Right atrium auricular region (tissue), 2 donors: ENCODE data around the gene HMGCS2. TPM values are rescaled to one million over a fixed set of nuclear protein-coding genes. Genes with fewer than 3 reads are reported as not detected.

ENCODE experiments used
- DNase-seq: peaks from one replicate; pipeline ENCODE4 v3.0.0-alpha.2; 2019; ENCODE audit warnings: low spot score
- H3K27ac ChIP-seq, 2 donors: fragments of 200-600 bp; sonication (generic); 1 replicate in 1 of 2; 2 replicates in 1 of 2; pipeline ENCODE4 v1.5.1; 2016 to 2019
- H3K27me3 ChIP-seq, 2 donors: fragments of 200-600 bp; sonication (generic); one replicate each; pipeline versions ENCODE4 v1.5.1 to v1.6.0; 2017 to 2019
- H3K36me3 ChIP-seq: fragments of 200-600 bp; sonication (generic); one replicate; pipeline ENCODE4 v1.5.1; 2016
- H3K4me1 ChIP-seq, 2 donors: fragments of 200-600 bp; sonication (generic); one replicate each; pipeline versions ENCODE4 v1.5.1 to v1.6.0; 2017 to 2019
- H3K4me3 ChIP-seq, 2 donors: fragments of 200-600 bp; sonication (generic); 1 replicate in 1 of 2; 2 replicates in 1 of 2; pipeline ENCODE4 v1.5.1; 2017 to 2019; ENCODE audit warnings: mild to moderate bottlenecking in 1 of 2, moderate library complexity in 1 of 2
- H3K9me3 ChIP-seq, 2 donors: fragments of 200-600 bp; sonication (generic); one replicate each; pipeline ENCODE4 v1.5.1; 2019
- total RNA-seq, 2 donors: library from RNA; depleted of rRNA; stranded (reverse); fragments of >200 nt; gene quantifications; one replicate each; pipeline ENCODE4 v1.1.0, GENCODE V29; 2016
- TF ChIP-seq, protein P1 (sequence below), 2 donors: fragments of 200-600 bp; sonication (generic); IDR thresholded peaks; one replicate each; pipeline ENCODE4 v1.5.1; 2019; ENCODE audit warnings: antibody characterized with exemption in 2 of 2

HMGCS2 gene
- total RNA-seq, 2 donors from 2014 or later = 12.4 to 43.8 TPM

DNA sequence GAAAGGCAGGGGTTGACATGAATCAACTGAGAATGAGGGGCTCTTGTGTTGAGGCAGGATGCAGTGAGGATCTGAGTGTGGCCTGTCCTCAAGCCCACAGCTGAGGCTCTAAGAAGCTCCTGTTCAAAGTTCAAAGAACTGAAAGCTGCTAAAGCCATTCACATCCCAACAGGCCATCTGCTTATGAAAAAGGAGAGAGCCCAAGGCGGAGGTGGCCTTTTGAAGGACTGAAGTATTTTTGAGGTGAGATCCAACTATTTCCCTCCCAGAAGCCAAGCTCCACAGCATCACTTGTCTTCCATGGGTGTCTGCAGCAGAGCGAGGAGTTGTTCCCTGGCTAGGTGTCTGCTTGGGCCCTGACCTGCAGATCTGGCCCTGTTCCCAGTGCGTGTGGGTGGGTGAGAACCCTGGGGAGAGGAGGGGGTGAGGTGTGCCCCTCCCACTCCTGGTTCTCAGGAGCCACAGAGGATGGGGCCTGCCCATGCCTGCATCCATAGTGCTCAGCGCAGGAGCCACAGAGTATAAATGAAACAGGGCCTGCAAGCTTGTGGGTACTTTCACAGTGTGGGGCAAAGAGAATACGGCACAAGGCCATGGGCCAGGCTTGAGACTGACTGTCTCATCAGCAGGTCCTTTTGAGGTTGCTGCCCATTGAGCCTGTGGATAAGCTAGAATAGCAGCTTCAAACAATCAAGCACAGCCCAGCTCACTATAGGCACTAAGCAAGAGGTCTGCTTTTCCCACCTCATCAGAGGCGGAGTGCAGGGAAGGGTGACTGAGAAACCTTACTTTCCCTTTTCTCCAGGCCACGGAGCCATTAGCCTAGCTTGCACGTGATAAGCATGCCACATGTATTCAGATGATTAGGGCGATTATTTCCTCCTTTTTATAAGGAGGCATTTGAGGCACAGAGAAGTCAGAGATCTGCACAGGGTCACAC is 26.8 kb upstream of the HMGCS2 start:
- Histone ChIP-seq H3K4me1 (no peaks in the 10 kb centered on the region), H3K36me3 (no peaks in the 10 kb centered on the region), H3K9me3 (no peaks in the 10 kb centered on the region), H3K27ac (no peak overlapping the region), H3K27me3 (no peaks in the 10 kb centered on the region), H3K4me3 (no peak overlapping the region)
- no peak for DNase-seq
- TF ChIP-seq, protein P1, sequence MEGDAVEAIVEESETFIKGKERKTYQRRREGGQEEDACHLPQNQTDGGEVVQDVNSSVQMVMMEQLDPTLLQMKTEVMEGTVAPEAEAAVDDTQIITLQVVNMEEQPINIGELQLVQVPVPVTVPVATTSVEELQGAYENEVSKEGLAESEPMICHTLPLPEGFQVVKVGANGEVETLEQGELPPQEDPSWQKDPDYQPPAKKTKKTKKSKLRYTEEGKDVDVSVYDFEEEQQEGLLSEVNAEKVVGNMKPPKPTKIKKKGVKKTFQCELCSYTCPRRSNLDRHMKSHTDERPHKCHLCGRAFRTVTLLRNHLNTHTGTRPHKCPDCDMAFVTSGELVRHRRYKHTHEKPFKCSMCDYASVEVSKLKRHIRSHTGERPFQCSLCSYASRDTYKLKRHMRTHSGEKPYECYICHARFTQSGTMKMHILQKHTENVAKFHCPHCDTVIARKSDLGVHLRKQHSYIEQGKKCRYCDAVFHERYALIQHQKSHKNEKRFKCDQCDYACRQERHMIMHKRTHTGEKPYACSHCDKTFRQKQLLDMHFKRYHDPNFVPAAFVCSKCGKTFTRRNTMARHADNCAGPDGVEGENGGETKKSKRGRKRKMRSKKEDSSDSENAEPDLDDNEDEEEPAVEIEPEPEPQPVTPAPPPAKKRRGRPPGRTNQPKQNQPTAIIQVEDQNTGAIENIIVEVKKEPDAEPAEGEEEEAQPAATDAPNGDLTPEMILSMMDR (IDR thresholded peaks at IDR 0.05) = no peak

DNA sequence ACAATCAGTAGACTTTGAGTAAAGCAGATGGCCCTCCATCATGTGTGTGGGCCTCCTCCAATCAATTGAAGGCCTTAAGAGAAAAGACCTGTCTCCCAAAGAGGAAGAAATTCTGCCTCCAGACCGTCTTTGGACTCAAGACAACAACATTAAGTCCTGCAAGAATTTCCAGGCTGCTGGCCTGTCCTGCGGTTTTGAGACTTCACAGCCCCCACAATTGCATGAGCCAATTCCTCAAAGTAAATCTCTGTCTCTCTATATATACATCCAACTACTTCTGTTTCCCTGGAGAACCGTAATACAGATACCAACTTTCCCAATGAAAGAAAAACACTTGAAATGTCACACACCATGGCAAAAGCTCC is 26.2 kb upstream of the HMGCS2 start:
- H3K27ac ChIP-seq = no peak overlapping the region
- H3K36me3 ChIP-seq = no peaks in the 10 kb centered on the region
- no peaks in the 10 kb centered on the region for H3K9me3 ChIP-seq
- no peak for DNase-seq
- TF ChIP-seq, protein P1 (IDR thresholded peaks at IDR 0.05) = no peak
- no peak overlapping the region for H3K4me3 ChIP-seq
- no peaks in the 10 kb centered on the region for H3K4me1 ChIP-seq
- H3K27me3 ChIP-seq = no peaks in the 10 kb centered on the region

DNA sequence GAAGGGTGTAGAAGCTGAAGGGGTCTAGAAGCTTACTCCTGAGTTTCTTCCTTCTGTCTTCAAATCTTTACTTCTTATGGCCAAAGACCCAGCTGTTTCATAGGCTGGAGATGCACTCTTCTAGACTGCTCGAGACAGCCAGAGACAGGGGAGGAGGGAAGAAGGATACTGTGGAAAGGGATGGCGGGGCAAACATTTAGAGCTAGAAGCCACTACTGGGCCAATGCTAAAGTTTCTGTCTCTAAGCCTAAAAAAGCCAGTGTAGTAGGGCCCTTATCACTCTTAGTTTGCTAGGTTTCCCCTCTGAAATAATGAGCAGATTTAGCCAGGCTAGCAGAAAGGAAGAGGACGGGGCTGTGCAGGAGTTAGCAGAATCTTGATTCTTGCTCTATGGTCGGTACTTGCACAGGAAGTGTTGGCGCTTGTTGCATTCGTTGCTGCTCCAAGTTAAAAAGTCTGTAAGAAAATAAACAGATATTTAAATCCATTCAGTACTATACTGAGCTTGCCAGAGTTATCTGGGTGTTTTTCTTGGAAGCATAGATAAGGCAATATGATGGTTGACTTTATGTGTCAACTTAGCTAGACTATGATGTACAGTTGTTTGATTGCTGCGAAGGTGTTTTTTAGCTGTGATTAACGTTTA is 25.6 kb upstream of the HMGCS2 start:
- no peaks in the 10 kb centered on the region for H3K36me3 ChIP-seq
- H3K4me1 ChIP-seq = no peaks in the 10 kb centered on the region
- H3K27me3 ChIP-seq = no peaks in the 10 kb centered on the region
- no peaks in the 10 kb centered on the region for H3K9me3 ChIP-seq
- no peak overlapping the region for H3K27ac ChIP-seq
- no peak overlapping the region for H3K4me3 ChIP-seq
- no peak for DNase-seq
- TF ChIP-seq, protein P1 (IDR thresholded peaks at IDR 0.05) = no peak

DNA sequence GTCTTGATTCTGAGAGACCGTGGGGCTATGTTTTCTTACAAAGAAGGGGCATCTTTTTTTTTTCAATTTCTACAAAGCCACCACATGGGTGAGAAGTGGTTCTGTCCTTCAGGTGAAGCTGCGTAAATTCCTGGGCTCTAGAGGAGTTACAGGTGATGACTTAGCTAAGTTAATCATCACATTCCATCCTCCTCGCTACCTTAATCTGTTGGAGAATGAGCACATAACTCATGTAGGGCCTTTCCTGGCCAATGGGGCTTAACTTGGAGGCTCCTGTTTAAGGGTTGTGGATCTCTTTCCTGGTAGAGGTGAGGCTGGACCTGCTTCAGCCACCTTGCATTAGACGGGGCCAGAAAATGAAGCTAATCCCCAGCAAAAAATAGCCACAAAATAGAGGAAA is 22.7 kb upstream of the HMGCS2 start:
- DNase-seq = no peak
- TF ChIP-seq, protein P1 (IDR thresholded peaks at IDR 0.05) = no peak
- Histone ChIP-seq H3K27me3 (no peaks in the 10 kb centered on the region), H3K4me3 (no peak overlapping the region), H3K4me1 (no peaks in the 10 kb centered on the region), H3K36me3 (no peaks in the 10 kb centered on the region), H3K9me3 (no peaks in the 10 kb centered on the region), H3K27ac (no peak overlapping the region)

DNA sequence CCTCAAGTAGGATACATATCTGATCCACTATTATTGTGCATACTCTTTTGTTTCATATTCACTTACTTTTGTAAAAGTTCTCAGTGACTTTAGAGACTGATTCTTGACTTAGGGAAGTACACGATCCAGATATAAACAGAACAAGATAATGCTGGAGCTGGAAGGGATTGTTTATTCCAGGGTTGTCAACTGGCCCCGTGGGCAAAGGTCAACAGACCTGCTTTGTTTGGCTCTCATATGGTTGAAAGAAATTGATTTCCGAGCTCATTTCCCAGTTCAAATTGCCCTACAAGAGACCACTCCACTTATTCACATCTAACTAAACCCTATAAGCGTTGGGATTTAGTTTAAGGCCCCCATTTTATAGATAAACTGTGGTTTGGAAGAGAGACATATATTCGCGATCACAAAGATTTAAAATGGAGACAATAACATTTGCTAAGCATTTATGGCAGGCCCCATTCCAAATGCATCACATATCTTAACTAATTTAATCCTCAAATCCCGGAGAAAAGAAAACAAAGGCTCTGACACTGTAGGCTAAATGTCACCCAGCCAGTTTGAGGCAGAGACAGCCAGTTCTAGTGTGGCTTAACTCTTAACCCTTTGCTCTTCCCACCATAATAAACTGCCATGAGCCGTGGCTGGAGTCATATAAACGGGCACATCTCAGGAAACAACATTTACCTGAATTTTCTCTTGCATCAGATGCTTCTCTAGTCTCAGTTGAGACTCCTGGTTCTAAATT is 21.9 kb upstream of the HMGCS2 start:
- no peak overlapping the region for H3K4me3 ChIP-seq
- DNase-seq = no peak

More for the DNA sequence above, 21.9 kb upstream of the HMGCS2 start:
- H3K4me1 ChIP-seq = no peaks in the 10 kb centered on the region
- no peaks in the 10 kb centered on the region for H3K36me3 ChIP-seq
- H3K27me3 ChIP-seq = no peaks in the 10 kb centered on the region
- no peak overlapping the region for H3K27ac ChIP-seq
- TF ChIP-seq, protein P1 (IDR thresholded peaks at IDR 0.05) = no peak
- no peaks in the 10 kb centered on the region for H3K9me3 ChIP-seq
